ENCODE results near the gene NDUFC1. TPM values are rescaled to one million over a fixed set of nuclear protein-coding genes. Genes with fewer than 3 reads are reported as not detected.
A peak's percentile ranks its signal among the peaks of the same experiment; 100 is the strongest.
"Not testable (repeated sequence)": the region's sequence is repeated elsewhere in the genome, so short reads cannot be mapped to it uniquely, and the experiment has no call there.

The NDUFC1 gene
- total RNA-seq, 1 donor from 2014 or later: 29.3 TPM

DNA sequence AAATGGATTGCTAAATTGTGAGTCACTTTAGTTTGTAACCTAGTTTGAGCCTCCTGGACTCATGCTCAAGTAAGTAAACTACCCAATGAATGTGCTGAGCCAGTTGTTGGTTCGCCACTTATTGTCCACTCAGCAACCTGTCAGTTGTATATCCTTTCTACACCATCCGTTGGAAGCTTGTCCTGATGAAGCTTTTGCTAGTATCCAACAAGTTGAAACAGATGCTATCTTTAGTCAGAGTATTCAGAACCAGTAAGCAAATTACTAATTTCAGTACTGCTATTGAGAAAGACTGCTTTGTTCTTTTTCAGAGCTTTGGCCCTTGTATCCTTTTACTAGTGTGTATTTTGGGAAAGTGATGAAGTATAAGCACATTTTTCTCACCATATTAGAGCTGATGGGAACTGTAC, 5.3 kb downstream of the NDUFC1 start:
- no peak for DNase-seq

GRCh38 chr4:139295942-139296299, 6.4 kb downstream of the NDUFC1 start:
- DNase-seq: no peak

DNA sequence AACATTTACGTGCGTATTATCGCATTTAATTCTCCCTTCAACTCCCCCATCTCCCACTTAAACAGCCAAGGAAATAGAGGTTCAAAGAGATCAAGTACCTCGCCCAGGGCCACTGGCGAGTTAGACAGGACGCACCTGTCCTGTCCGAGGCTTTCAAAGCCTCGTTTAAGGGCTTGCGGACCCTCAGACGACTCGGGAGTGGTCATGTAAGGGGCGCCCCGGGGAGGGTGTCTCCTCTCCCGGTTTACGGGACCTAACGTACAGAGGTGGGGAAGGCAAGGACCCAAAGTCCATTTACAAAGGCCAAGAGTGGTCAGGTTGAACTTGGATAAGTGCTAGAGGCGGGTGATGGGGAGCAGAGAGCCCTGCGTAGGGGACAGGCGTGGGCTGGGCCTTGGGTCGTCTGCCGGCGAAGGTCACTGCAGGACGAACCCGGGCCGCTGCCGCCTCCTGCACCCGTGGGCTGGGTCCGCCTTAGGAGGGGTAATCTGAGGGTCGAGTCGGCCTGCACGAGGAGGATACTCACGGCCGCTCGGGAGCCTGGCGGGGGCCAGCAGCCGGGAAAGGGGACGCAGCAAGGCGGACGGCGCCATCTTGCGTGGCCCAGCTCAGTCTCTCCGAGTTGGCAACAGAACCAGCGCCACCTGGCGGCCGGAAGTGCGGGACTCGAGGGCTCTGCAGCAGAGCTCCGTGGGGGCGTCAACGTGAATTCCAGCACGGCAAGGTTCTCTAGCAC, 6.9 kb downstream of the NDUFC1 start:
- DNase-seq: peak; percentile 95

DNA sequence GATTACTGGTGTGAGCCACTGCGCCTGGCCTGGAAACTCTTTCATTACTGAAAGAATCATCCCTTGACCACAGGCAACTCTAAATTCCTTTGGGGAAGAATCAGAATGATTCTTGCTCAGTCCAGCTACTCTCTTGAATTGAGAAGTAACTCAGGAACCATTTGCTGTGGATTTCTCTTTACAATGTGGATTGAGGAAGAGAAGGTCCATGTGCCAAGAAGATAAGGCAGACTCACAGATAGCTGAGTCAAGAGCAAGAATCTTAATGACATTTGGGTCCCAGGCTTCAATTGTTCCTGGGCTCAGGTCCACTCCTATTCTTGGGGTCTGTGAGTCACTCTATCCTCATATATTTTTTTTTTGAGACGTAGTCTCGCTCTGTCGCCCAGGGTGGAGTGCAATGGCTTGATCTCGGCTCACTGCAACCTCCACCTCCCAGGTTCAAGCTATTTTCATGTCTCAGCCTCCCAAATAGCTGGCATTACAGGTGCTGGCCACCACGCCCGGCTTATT, 16.0 kb downstream of the NDUFC1 start:
- no peak for DNase-seq

- DNase-seq: no peak
Measured at GRCh38 chr4:139282721-139283075, 19.6 kb downstream of the NDUFC1 start.

- no peak for DNase-seq
Measured at GRCh38 chr4:139282065-139282720, 20.1 kb downstream of the NDUFC1 start.

DNA sequence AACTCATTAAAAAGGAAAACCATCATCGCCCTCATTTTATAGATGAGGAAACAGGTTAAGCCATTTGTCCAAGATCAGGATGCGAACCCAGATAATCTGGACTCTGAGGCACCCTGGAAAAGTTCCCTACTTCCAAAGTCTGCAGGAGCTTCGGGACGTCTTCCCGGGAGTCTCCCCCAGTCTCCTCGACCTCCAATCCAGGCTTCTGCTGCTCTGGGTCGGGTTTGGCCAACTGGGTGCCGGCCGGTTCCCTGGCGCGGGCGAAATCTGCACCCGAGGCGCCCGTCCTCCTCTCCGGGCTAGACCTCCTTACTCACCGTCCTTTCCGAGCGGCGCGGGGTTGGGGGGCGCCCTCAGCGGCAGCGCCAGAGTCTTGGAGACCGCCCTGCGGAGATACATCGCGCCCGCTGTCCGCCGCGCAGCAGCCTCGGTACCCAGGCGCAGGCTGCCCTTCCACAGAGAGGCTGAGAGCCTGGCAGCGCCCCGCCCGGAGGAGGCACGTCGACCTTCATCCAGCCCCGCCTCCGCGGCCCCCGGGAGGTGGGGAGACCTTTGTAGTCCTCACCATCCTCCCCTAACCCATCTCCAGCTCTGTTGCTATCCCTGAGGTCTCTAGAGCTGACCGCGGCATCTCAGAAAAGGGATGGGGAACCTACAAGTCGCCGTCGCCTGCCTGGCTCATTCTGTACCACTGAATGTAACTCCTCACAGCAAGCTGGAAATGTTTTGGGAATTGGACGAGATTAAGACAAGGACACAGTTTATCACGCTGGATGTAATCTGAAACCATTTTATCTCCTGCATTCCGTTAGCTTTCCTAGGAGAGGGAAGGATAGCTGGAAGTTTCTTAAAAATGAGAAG, 22.3 kb downstream of the NDUFC1 start, which contains the start of gene MGARP:
Gene MGARP (minus strand): TSS at position 466 of the 861 bp plus-strand sequence. CDS start 67 bp downstream, at position 399.
- DNase-seq: peak; percentile 12

DNA sequence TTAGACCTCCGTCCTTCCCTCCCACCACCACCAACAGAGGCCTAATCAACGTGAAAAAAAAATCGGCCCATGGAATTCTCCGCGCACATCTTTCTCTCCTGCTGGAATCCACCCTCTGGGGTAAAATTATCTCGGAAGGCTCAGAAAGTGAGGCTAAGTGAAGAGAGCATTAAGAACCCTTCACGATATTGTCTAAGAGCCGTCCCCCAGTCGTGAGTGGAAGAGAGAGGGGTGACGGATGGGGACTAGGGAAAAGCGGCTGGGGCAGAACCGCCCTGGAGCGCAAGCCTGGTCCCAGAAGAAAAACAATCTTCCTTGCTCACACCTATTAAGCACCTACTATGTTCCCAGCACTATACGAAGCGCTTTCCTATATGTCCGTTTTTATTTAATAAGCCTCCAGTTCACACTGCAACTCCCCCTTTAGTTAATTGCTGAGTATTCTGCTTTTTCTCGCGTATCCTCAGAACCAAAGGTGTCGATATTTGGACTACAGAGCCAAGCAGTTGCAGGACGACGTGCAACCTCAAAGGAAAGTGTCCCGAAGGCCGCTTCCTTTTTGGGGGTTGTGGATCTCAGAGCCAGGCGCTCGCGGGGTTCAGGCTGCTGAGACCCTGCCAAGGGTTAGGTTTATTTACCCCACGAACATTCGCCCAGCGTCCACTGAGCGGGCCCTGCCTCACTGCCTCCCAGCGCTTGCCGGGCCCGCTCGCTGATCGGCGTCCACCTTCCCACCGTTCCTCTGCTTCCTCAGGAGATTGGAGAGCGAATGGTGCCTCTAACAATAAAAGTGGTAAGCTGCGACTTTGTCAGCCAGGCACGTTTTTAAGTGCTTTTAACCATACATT, 23.1 kb downstream of the NDUFC1 start:
- DNase-seq: no peak

- no peak for DNase-seq
Measured at GRCh38 chr4:139278485-139278884, 23.8 kb downstream of the NDUFC1 start.

- no peak for DNase-seq
Measured at GRCh38 chr4:139275281-139275735, 27.0 kb downstream of the NDUFC1 start.

GRCh38 chr4:139274790-139275189, 27.5 kb downstream of the NDUFC1 start:
- DNase-seq: no peak

DNA sequence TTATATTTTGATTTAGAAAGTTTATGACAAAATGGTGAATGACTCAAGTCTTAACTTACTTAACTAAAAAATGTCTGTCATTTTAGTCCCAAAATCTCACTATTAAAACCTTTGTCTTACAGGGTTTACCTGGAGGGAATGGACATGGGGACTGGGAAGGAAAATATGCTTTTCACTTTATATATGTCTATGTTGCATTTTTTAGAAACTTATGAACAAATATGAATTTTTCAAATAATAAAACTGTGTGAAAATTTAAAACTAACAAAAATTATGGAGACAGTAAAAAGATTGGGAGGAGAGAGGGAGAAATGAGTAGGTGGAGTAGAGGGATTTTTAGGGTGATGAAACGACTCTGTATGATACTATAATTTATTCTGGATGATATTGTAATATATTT, 28.4 kb downstream of the NDUFC1 start:
- no peak for DNase-seq

GRCh38 chr4:139267301-139267700, 35.0 kb downstream of the NDUFC1 start:
- DNase-seq: no peak

DNA sequence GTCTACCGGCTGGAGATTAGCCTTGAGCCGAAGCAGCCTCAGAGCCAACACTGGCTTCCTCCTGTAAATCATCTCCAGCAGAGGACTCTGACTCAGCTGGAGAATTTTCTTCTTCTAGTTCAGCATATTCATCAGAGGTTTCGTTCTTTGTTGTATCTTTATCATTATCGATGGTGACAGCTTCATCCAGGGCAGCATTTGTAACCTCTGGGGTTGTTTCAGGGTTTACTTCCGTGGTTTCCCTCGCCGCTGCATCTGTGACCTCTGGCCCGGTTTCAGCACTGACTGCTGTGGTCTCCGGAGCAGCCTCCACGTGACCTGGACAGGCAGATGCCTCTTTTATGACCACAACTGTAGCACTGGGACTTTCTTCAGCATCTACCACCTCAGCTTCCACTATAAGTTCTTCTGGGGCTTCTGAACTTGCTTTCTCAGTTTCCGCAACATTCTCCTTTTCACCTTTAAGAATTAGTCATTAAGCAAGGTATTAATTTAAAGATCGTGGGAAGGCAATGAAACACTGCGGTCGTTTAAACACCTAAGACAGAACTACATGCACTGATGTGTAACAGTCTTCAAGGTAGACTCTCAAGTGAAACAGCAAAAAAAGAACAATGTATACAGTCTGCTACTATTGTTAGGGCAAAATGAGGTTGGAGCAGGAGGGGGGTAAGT, 35.6 kb downstream of the NDUFC1 start:
- no peak for DNase-seq

DNA sequence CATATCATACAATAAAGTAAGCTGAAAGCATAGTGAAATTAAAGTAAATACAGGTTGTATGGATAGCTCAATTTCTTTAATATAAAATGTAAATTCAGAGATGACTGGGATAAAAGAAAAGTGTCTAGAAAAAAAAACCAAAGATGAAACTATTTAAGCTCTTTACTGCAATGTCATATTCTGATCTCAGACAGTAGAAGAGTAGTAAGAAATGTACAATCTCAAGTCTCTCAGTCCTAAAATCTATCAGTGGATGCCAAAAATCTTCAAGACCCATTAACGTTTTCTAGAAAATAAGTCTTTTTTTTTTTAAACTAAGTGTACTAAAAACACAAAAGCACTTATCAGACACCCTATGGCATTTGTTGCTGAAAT, 36.1 kb downstream of the NDUFC1 start:
- DNase-seq: no peak

DNA sequence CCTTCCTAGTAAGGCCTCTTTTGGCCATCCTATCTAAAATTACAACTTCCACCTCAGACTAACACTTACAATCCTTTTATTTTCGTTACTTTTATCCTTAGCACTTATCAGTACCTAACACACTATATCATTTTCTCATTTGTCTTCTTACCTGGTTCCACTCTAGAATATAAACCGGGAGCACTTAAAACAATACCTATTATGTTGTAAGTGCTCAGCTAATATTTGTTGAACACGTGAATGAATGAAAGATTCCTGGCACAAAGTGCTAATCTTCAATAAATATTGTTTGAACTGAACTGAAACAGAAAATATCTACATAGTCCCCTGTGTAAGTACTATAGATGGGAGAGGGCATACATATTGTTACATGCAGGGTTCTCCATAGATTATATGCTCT, 36.6 kb downstream of the NDUFC1 start:
- no peak for DNase-seq

DNA sequence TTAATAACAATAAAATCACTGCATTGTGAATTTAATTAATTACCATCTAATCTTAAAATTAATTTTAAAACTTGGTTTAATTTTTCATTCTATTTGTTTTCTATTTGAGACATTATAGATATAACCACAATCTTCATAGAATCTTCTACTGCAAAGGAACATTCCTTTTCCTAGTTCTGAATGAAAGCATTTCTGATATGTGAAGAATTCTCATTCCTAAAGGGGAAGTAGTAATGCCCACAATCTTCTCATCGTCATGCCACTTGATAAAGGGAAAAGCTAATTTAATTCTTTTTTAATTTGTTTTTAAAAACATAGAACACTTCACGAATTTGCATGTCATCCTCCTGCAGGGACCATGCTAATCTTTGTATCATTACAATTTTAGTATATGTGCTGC, 45.9 kb downstream of the NDUFC1 start:
- DNase-seq: no peak

- DNase-seq: not testable (repeated sequence)
Measured at GRCh38 chr4:139255581-139255980, 46.7 kb downstream of the NDUFC1 start.

GRCh38 chr4:139253713-139254112, 48.6 kb downstream of the NDUFC1 start:
- no peak for DNase-seq

DNA sequence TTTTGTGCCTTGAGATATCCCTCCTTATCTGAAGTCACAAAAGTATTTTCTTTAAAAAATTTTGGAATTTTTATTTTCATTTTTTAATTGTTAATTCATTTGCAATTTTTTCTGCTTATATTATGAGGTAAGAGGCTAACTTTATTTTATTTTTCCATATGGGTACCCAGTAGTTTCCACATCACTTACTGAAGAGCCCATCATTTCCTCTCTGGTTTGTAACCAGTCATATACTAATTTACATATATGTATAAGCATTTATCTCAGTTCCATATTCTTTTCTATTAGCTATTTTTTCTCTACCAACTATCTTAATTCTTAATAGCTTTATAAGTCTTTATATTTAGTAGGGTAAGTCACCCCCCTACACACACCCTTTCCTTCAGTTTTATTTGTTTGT, 49.2 kb downstream of the NDUFC1 start:
- DNase-seq: no peak

- no peak for DNase-seq
Measured at GRCh38 chr4:139247700-139248238, 54.5 kb downstream of the NDUFC1 start.
